SK-N-SH treated with all-trans-retinoic acid at 6 μM for 48 hours (cell line): Measurements from ENCODE around the gene ADSS1.

Experiments used
- BACH2 ChIP-seq: fragments of 250-450 bp; sonication (Bioruptor Pico); IDR thresholded peaks from 2 replicates; pipeline ENCODE4 v1.9.0; 2021; ENCODE audit warnings: mild to moderate bottlenecking, borderline replicate concordance
- RARB ChIP-seq: fragments of 250-450 bp; sonication (Bioruptor Pico); IDR thresholded peaks from 2 replicates; pipeline ENCODE4 v1.8.0; 2021; ENCODE audit warnings: mild to moderate bottlenecking, moderate library complexity
- SNAI2 ChIP-seq: fragments of 250-450 bp; sonication (Bioruptor Pico); IDR thresholded peaks from 2 replicates; pipeline ENCODE4 v1.5.0; 2020; ENCODE audit warnings: mild to moderate bottlenecking, moderate library complexity
- TCF4 ChIP-seq: fragments of 250-450 bp; sonication (Bioruptor Pico); IDR thresholded peaks from 2 replicates; pipeline ENCODE4 v1.8.0; 2021; ENCODE audit warnings: mild to moderate bottlenecking, moderate library complexity, borderline replicate concordance
- ZC3H10 ChIP-seq: fragments of 250-450 bp; sonication (Bioruptor Pico); IDR thresholded peaks from 2 replicates; pipeline ENCODE4 v1.5.1; 2021; ENCODE audit warnings: mild to moderate bottlenecking, moderate library complexity
- ZFP3 ChIP-seq: fragments of 250-450 bp; sonication (Bioruptor Pico); IDR thresholded peaks from 2 replicates; pipeline ENCODE4 v1.5.0; 2020; ENCODE audit warnings: mild to moderate bottlenecking, moderate library complexity
- ZFP30 ChIP-seq: fragments of 450-650 bp; formaldehyde crosslinking; IDR thresholded peaks from 2 replicates; pipeline ENCODE4 v1.5.0; 2022; ENCODE audit warnings: mild to moderate bottlenecking, moderate library complexity
- ZNF565 ChIP-seq: fragments of 450-650 bp; formaldehyde crosslinking; conservative IDR thresholded peaks from 2 replicates; pipeline ENCODE4 v1.5.0; 2020; ENCODE audit warnings: low read depth, mild to moderate bottlenecking, moderate library complexity
- TF ChIP-seq, protein P1 (sequence below): fragments of 250-450 bp; sonication (Bioruptor Pico); IDR thresholded peaks from 2 replicates; pipeline ENCODE4 v1.8.0; 2020; ENCODE audit warnings: mild to moderate bottlenecking, moderate library complexity, borderline replicate concordance
- TF ChIP-seq, protein P2 (sequence below): fragments of 250-450 bp; sonication (Bioruptor Pico); IDR thresholded peaks from 2 replicates; pipeline ENCODE4 v1.5.1; 2021; ENCODE audit warnings: mild to moderate bottlenecking, moderate library complexity
- TF ChIP-seq, protein P3 (sequence below): fragments of 250-450 bp; sonication (Bioruptor Pico); IDR thresholded peaks from 2 replicates; pipeline ENCODE4 v1.5.1; 2020; ENCODE audit warnings: low read depth, mild to moderate bottlenecking, moderate library complexity

DNA sequence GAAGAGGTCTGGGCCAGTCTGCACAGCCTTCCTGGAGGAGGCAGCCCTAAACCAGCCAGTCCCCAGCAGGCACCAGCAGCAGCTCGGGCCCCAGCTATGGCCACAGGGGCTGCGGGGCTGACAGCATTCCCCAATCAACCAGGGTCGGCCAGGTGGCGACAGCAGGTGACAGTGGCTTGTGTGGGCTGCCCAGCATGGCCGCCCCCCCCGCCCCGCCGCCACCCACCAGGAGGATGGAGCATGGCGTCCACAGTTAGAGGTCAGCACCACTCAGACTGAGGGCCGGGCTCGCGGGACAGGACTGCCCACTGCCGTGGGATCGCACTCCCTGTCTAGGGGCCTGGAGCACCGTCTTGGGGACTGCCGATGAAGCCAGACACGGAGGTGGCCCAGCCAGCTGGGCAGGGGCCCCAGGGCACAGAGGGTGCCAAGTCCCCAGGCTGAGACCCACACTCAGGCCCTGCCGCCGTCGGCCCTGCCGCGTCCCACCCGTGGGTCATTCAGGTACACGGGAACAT is 56.5 kb downstream of the ADSS1 start:
- TF ChIP-seq TCF4 (CRISPR knock-in tag) (no peak), RARB (CRISPR knock-in tag) (no peak), ZFP30 (CRISPR knock-in tag) (no peak), ZFP3 (CRISPR knock-in tag) (no peak), ZNF565 (CRISPR knock-in tag) (no peak), SNAI2 (CRISPR knock-in tag) (no peak), ZC3H10 (CRISPR knock-in tag) (no peak), BACH2 (CRISPR knock-in tag) (no peak)
- TF ChIP-seq, protein P1, sequence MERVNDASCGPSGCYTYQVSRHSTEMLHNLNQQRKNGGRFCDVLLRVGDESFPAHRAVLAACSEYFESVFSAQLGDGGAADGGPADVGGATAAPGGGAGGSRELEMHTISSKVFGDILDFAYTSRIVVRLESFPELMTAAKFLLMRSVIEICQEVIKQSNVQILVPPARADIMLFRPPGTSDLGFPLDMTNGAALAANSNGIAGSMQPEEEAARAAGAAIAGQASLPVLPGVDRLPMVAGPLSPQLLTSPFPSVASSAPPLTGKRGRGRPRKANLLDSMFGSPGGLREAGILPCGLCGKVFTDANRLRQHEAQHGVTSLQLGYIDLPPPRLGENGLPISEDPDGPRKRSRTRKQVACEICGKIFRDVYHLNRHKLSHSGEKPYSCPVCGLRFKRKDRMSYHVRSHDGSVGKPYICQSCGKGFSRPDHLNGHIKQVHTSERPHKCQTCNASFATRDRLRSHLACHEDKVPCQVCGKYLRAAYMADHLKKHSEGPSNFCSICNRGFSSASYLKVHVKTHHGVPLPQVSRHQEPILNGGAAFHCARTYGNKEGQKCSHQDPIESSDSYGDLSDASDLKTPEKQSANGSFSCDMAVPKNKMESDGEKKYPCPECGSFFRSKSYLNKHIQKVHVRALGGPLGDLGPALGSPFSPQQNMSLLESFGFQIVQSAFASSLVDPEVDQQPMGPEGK: no peak
- TF ChIP-seq, protein P2, sequence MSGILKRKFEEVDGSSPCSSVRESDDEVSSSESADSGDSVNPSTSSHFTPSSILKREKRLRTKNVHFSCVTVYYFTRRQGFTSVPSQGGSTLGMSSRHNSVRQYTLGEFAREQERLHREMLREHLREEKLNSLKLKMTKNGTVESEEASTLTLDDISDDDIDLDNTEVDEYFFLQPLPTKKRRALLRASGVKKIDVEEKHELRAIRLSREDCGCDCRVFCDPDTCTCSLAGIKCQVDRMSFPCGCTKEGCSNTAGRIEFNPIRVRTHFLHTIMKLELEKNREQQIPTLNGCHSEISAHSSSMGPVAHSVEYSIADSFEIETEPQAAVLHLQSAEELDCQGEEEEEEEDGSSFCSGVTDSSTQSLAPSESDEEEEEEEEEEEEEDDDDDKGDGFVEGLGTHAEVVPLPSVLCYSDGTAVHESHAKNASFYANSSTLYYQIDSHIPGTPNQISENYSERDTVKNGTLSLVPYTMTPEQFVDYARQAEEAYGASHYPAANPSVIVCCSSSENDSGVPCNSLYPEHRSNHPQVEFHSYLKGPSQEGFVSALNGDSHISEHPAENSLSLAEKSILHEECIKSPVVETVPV: no peak
- TF ChIP-seq, protein P3, sequence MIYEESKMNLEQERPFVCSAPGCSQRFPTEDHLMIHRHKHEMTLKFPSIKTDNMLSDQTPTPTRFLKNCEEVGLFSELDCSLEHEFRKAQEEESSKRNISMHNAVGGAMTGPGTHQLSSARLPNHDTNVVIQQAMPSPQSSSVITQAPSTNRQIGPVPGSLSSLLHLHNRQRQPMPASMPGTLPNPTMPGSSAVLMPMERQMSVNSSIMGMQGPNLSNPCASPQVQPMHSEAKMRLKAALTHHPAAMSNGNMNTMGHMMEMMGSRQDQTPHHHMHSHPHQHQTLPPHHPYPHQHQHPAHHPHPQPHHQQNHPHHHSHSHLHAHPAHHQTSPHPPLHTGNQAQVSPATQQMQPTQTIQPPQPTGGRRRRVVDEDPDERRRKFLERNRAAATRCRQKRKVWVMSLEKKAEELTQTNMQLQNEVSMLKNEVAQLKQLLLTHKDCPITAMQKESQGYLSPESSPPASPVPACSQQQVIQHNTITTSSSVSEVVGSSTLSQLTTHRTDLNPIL (CRISPR knock-in tag): no peak
